ENCODE results near the gene MYOZ2.

MYOZ2 gene

DNA sequence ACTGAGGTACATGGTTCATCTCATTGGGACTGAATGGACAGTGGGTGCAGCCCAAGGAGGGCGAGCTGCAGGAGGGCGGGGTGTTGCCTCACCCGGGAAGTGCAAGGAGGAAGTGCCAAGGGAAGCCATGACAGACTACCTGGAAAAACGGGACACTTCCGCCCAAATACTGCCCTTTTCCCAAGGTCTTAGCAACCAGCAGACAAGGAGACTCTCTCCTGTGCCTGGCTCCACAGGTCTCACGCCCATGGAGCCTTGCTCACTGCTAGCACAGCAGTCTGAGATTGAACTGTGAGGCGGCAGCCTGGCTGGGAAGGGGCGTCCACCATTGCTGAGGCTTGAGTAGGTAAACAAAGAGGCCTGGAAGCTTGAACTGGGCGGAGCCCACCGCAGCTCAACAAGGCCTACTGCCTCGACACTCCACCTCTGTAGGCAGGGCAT, 62.2 kb downstream of the MYOZ2 start:
- DNase-seq (ENCODE audit: low read depth): no peak

DNA sequence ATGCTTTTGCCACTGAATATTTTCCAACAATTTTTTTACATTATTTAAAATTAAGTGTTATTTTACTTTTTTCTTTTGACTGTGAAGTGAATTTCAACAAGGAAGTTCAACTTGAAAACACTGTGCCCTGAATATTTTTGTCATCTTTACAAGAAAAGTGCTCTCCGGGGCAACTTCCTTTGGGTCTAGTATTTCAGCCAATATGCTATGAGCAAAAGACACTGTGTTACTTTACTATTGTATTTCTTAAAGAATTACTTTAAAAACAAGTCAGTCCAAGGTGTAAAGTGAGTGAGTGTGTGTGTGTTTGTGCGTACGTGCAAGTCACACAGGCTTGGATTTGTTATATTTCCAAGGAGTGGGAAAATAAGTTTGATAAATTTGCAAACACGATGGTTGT, 69.3 kb downstream of the MYOZ2 start:
- no peak for DNase-seq (ENCODE audit: low read depth)

DNA sequence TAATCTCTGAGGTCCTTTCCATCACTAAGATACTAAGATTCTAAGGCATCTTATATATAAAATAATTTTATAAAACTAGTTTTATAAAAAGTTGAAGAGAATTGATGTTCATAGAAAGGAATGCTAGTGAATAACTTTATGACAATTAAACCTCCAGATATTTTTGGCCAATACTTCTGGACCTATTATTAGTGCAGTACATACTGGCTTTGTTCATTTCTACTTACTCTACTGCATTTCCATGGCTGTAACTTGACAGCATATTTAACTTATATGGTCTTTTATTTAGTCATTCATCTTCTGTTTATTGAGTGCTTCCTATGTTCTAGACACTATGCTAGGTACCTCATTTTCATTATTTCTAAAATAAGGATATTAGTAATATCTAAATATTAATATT, 70.1 kb downstream of the MYOZ2 start:
- DNase-seq (ENCODE audit: low read depth): no peak

DNA sequence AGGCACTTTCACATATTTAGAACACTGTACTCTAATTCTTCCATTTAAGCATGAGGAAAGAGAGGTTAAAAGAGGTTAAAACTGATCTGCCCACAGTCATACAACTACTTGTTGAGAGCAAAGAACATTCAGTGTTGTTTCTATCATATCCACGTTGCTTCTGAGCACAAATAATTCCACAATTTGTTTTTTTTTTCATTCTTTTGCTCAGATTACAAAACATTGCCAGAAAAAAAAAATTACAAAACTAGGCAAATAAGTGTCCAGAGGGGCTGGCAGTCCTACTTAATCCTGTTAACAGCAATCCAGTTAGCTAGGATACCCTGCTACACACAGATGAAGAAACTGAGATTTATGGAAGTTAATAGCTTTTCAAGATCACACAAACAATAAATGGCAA, 70.5 kb downstream of the MYOZ2 start:
- no peak for DNase-seq (ENCODE audit: low read depth)

DNA sequence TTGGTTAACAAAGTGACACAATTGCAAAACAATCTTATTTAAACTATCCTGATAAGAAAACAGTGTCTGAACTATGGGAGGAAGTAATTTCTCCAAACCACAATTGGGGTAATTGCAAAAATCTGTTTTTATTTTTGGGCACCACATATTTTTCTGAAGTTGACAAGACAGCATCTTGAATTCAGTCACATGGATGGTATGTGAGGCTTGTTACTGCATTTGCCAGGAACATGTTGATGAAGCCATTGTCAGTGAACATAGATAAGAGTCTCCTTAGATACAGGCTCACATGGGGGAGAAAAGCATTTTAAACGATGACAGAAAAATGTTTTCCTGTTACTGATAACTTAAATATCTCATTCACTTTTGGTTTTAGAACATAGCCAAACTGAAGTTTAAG, 71.4 kb downstream of the MYOZ2 start:
- no peak for DNase-seq (ENCODE audit: low read depth)

DNA sequence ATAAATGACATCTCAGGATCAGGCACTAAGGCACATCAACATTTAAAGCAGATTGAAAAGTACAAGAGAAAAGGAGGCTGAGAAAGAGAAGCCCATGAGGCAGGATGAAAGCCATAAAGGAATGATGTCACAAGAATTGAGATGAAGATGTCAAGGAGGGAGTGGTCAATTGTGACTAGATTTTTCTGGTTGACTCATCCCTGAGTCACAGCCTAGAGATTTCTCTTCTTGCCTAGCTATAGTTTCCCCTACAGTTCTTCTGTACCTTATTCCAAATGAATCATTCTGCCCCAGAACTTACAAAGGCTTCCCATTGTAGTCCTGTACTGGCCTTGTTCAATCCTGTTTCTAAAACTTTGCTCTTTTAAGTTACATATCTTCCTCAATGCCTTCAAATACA, 73.4 kb downstream of the MYOZ2 start:
- no peak for DNase-seq (ENCODE audit: low read depth)

DNA sequence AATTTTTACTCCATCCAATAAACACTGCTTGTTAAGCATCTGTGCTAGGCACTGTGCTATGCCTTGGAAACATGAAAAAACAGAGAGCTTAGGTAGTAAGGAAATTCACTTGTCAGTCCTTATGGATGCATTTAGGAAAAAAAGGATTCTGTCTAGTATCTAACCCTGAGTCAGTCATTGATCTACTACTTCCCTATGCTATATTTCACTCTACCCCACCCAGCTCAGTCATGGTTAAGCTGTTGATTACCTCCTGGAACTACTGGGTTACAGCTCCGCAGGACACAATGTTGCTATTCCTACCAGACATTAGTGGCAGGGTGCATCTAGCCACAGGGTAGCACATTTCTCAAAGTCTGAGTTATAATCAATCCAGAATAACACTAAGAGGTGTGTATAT, 74.0 kb downstream of the MYOZ2 start:
- no peak for DNase-seq (ENCODE audit: low read depth)

DNA sequence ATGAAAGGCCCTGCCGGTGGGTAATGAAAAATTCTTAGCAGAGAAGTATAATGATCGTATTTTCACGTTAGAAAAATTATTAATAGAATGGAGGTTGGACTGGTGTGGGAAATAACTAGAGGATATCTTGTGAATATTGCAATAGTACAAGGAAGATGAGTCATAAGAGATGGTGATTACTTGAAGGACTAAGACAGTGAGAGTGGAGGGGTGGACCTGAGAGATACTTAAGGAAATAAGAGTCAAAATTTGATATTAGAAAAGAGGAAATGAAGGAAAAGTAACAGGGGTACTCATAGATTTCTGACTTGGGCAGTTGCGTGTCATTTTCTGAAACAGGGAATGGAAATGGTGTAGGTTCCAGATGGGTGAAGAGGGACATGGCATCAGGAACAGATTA, 75.1 kb downstream of the MYOZ2 start:
- DNase-seq (ENCODE audit: low read depth): no peak

DNA sequence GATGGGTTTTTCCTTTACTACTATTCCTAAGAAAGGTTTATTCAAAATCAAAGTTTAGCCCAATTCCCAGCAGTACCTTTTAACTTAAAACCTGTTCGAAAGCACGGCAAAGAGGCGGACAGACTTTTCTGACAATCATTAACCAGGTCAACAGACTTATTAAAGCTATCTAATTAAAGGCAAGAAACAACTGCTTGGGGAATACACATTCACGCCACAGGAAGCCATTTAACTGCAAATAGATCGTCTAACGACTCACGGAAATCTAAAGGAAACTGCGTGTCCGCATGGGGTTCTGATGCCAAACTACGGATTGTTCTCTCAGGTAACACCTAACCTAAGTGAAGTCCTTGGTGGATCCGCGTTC, 76.2 kb downstream of the MYOZ2 start:
- no peak for DNase-seq (ENCODE audit: low read depth)

DNA sequence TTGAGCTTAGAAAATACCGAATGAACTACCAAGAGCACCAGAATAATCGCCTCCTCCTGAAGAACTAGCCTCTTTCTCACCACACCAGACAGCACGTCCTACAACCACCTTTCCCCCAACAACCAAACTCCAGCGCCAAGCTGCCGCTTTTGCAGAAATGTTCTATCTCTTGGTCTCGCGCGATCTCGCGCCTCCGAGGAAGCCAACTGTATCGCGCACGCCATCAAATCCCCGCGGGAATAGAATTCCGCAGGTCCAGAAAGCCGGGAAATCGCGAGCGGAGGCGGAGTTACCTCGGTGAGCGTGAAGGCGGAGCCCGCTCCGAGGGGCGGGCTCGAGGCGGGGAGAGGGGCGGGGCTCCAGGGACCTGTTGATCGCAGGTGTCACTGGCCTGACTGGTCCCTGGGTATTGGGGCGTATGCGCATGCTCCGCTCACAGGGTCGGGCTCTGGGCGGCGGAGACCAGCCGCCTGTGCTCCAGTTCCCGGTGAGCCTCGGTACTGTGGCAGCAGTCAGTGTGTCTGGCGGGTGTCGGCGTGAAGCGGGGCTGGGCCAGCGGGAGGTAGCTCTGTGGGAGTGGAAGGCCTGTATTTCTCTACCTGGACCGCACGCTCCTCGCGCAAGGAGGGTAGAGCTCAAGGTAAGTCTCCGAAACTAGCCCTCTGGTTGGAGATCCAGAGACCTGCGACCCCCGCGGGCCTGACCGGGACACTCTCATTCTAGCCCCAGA, 76.8 kb downstream of the MYOZ2 start, which contains the start of gene USP53:
Gene USP53, plus strand, starts transcription at position 480 of the 730 bp plus-strand sequence. CDS start 27,047 bp downstream, outside the sequence.
- peak; percentile 96 for DNase-seq (ENCODE audit: low read depth)

DNA sequence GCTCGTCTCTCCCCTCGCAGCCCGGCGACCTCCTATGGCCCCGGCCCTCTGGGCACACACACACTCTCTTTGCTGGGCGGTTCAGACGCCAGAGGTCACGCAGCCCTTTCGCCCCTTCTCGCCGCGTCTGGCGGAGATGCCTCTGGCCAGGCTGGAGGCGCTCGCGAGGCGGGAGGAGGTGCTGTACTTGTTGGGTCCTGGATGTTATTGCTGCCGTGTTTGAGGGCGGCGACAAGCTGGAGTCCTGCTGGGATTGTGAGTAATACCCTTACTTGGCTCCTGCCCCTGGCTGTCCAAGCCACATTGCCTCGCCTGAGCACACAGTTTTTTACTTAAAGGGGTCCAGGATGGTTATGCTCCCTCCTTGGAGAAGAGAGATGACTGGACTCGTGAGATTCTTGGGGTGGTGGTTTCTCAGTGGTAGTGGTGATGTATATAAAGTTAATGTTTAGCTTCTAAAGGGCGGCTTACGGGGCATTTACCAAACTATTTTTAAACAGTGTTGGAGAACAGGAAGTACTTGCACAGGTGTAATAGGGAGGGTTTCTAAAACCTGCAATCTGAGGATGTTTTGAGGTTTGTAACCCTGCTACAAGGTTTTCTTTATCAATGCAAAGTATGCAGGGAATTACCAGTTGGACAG, 77.5 kb downstream of the MYOZ2 start:
- DNase-seq (ENCODE audit: low read depth): peak; percentile 17

DNA sequence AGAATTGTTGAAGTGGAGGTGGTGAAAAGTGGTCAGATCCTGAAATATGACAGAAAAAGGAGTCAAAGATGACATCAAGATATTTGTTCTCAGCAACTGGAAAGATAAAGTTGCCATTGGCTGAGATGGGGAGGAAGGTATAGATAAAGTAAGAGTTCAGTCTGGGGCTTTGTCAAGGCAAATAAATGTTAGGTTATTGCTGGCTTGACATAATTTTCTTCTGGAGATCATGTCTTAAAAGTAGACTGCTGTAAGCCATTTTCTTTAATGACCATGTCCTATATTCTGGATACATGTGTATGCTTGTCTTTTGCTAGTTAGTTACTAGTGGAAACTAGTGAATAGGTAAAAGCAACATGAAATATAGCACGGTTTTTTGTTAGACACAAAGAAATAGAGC, 82.5 kb downstream of the MYOZ2 start:
- no peak for DNase-seq (ENCODE audit: low read depth)

DNA sequence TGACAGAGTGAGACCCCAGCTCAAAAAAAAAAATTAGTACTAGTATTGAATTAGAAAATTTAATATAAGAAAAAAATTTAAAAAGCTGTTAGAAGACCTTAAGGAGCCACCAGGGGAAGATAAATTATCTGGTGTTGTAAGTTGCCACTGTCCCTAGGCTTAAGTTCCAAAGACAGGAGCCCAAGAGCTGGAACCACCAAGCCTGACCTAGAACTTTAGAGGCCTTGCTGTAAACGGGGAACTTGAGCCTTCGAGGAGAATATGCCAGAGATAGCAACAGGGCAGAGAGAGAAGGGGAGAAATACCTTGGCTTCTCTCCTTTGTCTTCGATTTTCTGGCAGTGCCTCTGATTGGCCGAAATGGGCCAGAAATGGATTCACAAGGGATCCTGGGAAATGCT, 85.8 kb downstream of the MYOZ2 start:
- DNase-seq (ENCODE audit: low read depth): no peak

DNA sequence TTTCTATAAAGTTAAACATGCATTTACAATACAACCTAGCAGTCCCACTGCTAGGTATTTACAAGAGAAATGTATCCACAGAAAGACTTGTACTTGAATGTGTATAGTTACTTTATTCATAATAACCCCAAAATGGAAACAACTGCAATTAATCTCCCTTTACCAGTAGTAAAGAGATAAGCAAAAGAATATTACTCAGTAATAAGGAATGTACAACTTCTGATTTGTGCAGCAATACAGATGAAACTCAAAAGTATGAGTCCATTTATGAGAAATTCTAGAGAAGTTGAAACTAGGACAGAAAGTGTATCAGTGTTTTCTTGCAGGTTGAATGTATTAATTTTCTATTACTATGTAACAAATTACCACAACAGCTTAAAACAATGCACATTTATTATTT, 92.1 kb downstream of the MYOZ2 start:
- DNase-seq (ENCODE audit: low read depth): no peak

DNA sequence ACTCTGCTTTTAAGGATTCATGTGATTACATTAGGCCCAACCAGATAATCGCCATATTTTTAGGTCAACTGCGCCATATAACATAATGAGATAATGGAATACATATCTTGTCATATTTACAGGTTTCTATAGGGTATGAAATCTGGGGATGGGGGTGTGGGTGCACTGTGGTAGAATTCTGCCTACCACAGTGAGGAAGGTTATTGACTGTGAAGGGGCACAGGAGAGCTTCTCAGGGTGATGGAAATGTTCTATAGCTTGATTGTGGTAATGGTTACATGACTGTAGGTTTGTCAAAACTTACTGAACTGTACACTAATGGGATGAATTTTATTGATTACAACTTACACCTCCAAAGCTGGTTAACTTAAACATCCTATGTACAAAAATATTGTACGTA, 92.8 kb downstream of the MYOZ2 start:
- DNase-seq (ENCODE audit: low read depth): no peak

DNA sequence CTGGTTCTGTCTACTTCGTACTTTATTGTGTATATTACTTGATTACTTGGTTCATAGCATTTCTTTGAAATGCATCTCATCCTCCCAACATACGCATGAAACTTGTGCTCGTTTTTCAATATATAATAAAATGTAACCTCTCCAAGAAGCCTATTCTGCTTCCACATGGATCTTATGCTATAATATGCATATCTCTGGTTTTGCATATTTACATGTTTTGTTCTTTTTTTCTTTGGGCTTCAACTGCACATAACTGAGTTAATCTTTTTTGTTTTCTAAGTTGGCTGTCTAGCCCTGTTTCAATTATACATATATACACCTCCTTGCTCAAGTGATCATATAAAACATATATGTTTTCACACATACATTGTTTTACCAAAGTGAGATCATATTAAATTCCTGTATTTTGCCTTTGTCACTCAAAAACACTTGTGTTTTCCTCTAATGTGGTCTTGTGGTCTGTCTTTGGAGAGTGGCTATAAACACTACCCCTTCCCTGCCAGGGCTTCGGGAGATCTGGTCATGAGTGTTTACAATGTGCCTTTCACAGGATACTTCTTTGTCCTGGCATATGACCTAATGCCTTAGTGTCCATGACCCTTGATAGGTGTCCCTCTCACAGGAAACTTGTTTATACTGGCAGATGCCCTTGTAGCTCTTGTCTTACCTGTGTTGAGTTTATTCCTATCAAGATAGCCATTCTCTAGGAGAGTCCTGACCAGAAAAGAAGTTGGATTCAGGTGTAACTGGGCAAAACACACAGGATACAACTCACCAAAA, 94.5 kb downstream of the MYOZ2 start:
- DNase-seq (ENCODE audit: low read depth): no peak

DNA sequence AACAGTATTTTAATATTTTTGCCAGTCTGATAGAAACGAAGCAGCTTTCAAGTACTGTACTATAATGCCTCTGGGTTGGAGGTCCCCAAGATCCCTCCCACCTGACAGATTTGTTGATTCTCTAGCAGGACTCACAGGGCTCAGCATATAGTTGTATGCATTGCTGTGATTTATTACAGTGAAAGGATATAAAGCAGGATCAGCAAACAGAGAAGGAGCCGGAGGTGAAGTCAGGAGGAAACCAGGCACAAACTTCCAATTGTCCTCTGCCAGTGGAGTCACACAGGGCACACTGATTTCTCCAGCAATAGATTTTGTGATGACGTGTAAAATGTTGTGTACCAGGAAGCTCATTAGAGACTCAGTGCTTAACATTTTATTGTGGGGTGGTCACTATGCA, 95.9 kb downstream of the MYOZ2 start:
- DNase-seq (ENCODE audit: low read depth): no peak

DNA sequence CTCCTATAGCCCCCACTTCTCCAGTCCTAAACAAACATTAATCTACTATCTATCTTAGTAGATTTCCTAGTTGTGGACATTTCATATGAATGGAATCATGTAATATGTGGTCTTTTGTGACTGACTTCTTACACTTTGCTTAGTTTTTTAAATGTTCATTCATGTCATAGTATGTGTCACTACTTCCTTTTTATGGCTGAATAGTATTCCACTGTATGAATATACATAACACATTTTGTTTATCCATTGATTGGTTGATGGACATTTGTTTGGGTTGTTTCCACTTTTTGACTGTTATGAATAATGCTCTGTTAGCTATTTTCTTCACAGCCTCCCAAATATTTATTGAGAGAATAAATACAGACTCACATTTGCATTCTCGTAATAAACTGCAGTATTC, 96.7 kb downstream of the MYOZ2 start:
- no peak for DNase-seq (ENCODE audit: low read depth)

DNA sequence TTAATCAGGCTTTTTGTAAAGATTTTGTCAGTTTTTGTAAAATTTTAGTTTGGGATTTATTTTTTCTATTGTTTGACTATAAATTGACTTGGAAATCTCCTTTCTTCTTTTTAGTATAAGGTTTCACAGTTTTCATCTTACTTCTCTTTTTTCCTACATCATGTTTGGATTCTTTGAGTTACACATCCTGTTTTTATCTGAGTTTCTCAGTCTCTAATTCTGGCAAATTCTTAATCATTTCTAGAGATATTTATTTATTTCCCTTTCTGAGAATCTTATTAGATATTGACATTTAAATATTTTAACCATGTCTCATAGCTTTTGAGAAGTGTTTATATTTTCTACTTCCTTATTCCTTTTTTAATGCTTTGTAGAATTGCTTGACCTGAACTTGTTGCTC, 97.6 kb downstream of the MYOZ2 start:
- DNase-seq (ENCODE audit: low read depth): no peak

DNA sequence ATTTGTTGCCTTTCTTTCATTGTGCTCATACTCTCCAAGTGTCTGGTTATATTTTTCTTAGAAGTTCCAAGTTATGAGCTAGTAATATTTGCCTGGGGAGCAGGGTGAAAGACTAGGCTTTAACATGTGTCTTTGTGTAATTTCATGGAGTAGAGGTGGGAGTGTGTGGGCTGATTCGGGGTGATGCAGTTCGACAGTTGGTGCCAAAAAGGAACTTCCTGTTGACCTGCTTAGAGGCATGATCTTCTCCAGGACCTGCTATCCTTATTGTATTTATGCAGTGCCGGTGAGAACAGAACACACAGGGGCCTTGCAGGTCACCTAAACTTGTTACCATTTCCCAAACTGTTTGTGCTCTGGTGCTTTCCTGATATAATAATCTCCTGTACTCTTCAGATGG, 98.1 kb downstream of the MYOZ2 start:
- no peak for DNase-seq (ENCODE audit: low read depth)

DNA sequence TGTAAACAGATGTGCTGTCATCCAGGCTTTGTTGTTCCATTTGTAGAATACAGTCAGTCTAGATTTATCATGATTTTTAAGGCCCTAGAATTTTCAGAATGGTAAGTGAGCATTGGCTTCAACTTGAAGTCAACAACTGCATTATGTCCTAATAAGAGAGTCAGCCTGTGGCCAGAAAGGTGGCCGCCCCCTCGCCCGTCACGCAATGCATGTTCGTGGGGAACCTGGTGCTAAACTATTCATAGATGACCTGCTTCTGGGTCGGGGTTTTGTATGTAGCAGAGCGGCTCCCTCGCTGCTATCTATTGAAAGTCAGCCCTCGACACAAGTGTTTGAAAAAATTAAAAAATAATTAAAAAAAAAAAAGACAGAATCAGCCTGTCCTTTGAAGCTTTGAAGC, 101.6 kb downstream of the MYOZ2 start:
- DNase-seq (ENCODE audit: low read depth): no peak

All from stimulated activated CD8-positive, alpha-beta memory T cell treated with anti-CD3 and anti-CD28 coated beads, Interleukin-15, amount 100 ng/mL, for 1 hour (primary cell).